ENCODE results near the gene LTB.

The LTB gene

GRCh38 chr6:31627690-31628287, 45.6 kb upstream of the LTB start:
- Histone ChIP-seq H3K4me3 (replicated peaks; ENCODE audit: low read depth, low read length) (no peak overlapping the region), H3K27me3 (replicated peaks; ENCODE audit: control insufficient read depth, insufficient read depth, low read length) (no peaks in the 10 kb centered on the region), H3K36me3 (ENCODE audit: control insufficient read depth, insufficient read depth, low read length) (peaks cover 71% of the 10 kb centered on the region)
- no peak for DNase-seq (ENCODE audit: extremely low read depth, insufficient read length)
- TF ChIP-seq, protein P1, sequence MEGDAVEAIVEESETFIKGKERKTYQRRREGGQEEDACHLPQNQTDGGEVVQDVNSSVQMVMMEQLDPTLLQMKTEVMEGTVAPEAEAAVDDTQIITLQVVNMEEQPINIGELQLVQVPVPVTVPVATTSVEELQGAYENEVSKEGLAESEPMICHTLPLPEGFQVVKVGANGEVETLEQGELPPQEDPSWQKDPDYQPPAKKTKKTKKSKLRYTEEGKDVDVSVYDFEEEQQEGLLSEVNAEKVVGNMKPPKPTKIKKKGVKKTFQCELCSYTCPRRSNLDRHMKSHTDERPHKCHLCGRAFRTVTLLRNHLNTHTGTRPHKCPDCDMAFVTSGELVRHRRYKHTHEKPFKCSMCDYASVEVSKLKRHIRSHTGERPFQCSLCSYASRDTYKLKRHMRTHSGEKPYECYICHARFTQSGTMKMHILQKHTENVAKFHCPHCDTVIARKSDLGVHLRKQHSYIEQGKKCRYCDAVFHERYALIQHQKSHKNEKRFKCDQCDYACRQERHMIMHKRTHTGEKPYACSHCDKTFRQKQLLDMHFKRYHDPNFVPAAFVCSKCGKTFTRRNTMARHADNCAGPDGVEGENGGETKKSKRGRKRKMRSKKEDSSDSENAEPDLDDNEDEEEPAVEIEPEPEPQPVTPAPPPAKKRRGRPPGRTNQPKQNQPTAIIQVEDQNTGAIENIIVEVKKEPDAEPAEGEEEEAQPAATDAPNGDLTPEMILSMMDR (IDR thresholded peaks at IDR 0.05; ENCODE audit: insufficient read depth, low read length, poor library complexity, severe bottlenecking): no peak

GRCh38 chr6:31626952-31627351, 44.7 kb upstream of the LTB start:
- Histone ChIP-seq H3K36me3 (ENCODE audit: control insufficient read depth, insufficient read depth, low read length) (peaks cover 65% of the 10 kb centered on the region), H3K27me3 (replicated peaks; ENCODE audit: control insufficient read depth, insufficient read depth, low read length) (no peaks in the 10 kb centered on the region), H3K4me3 (replicated peaks; ENCODE audit: low read depth, low read length) (no peak overlapping the region)
- DNase-seq (ENCODE audit: extremely low read depth, insufficient read length): no peak
- TF ChIP-seq, protein P1 (IDR thresholded peaks at IDR 0.05; ENCODE audit: insufficient read depth, low read length, poor library complexity, severe bottlenecking): no peak

- TF ChIP-seq, protein P1 (IDR thresholded peaks at IDR 0.05; ENCODE audit: insufficient read depth, low read length, poor library complexity, severe bottlenecking): no peak
- H3K36me3 ChIP-seq (ENCODE audit: control insufficient read depth, insufficient read depth, low read length): peaks cover 45% of the 10 kb centered on the region
- H3K4me3 ChIP-seq (replicated peaks; ENCODE audit: low read depth, low read length): no peak overlapping the region
These were observed 41.8 kb upstream of the LTB start for GRCh38 chr6:31624070-31624469.

GRCh38 chr6:31622684-31623091, 40.5 kb upstream of the LTB start:
- DNase-seq (ENCODE audit: extremely low read depth, insufficient read length): no peak
- Histone ChIP-seq H3K4me3 (replicated peaks; ENCODE audit: low read depth, low read length) (no peak overlapping the region), H3K36me3 (ENCODE audit: control insufficient read depth, insufficient read depth, low read length) (peaks cover 36% of the 10 kb centered on the region), H3K27me3 (replicated peaks; ENCODE audit: control insufficient read depth, insufficient read depth, low read length) (no peaks in the 10 kb centered on the region)
- TF ChIP-seq, protein P1 (IDR thresholded peaks at IDR 0.05; ENCODE audit: insufficient read depth, low read length, poor library complexity, severe bottlenecking): no peak

More at GRCh38 chr6:31624070-31624469, 41.8 kb upstream of the LTB start:
- H3K27me3 ChIP-seq (replicated peaks; ENCODE audit: control insufficient read depth, insufficient read depth, low read length): no peaks in the 10 kb centered on the region
- DNase-seq (ENCODE audit: extremely low read depth, insufficient read length): no peak

- no peak for DNase-seq (ENCODE audit: extremely low read depth, insufficient read length)
- TF ChIP-seq, protein P1 (IDR thresholded peaks at IDR 0.05; ENCODE audit: insufficient read depth, low read length, poor library complexity, severe bottlenecking): no peak
- Histone ChIP-seq H3K4me3 (replicated peaks; ENCODE audit: low read depth, low read length) (peak overlapping the region; percentile 98), H3K27me3 (replicated peaks; ENCODE audit: control insufficient read depth, insufficient read depth, low read length) (no peaks in the 10 kb centered on the region), H3K36me3 (ENCODE audit: control insufficient read depth, insufficient read depth, low read length) (peaks cover 31% of the 10 kb centered on the region)
These were observed 39.8 kb upstream of the LTB start for GRCh38 chr6:31621991-31622390.

All from GM06990 (cell line).